NB4 (cell line): ENCODE measurements around the gene FAM50B.
A peak's percentile ranks its signal among the peaks of the same experiment; 100 is the strongest.

Source experiments
- DNase-seq: peaks from one replicate; pipeline ENCODE4 v3.0.0; 2010; ENCODE audit warnings: low read depth
- H3K4me3 ChIP-seq: one replicate; pipeline ENCODE4 v1.5.1; 2011; ENCODE audit warnings: mild to moderate bottlenecking, low read depth, low read length, moderate library complexity
- CTCF ChIP-seq: IDR thresholded peaks from one replicate; pipeline ENCODE4 v1.5.1; 2012; ENCODE audit warnings: low read depth, low read length
- MYC ChIP-seq: IDR thresholded peaks from 2 replicates; pipeline ENCODE4 v1.6.1; 2011; ENCODE audit warnings: low read depth, low read length
- POLR2A ChIP-seq: IDR thresholded peaks from 2 replicates; pipeline ENCODE4 v1.6.1; 2011; ENCODE audit warnings: mild to moderate bottlenecking; ENCODE audit not compliant: insufficient read length; ENCODE audit errors: extremely low read depth
- TF ChIP-seq, protein P1 (sequence below): IDR thresholded peaks from 2 replicates; pipeline ENCODE4 v1.6.1; 2011; ENCODE audit warnings: low read depth, low read length

The FAM50B gene

GRCh38 chr6:3841711-3842565 lies 7.2 kb upstream of the FAM50B start:
- DNase-seq: no peak
- H3K4me3 ChIP-seq: no peak overlapping the region
- no peak for TF ChIP-seq MYC
- TF ChIP-seq, protein P1, sequence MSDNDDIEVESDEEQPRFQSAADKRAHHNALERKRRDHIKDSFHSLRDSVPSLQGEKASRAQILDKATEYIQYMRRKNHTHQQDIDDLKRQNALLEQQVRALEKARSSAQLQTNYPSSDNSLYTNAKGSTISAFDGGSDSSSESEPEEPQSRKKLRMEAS: no peak
- TF ChIP-seq CTCF: no peak
- no peak for TF ChIP-seq POLR2A

GRCh38 chr6:3843379-3844096 lies 5.6 kb upstream of the FAM50B start:
- TF ChIP-seq, protein P1: no peak
- TF ChIP-seq CTCF (no peak), MYC (no peak), POLR2A (no peak)
- peak; percentile 57 for DNase-seq
- H3K4me3 ChIP-seq: no peak overlapping the region

DNA sequence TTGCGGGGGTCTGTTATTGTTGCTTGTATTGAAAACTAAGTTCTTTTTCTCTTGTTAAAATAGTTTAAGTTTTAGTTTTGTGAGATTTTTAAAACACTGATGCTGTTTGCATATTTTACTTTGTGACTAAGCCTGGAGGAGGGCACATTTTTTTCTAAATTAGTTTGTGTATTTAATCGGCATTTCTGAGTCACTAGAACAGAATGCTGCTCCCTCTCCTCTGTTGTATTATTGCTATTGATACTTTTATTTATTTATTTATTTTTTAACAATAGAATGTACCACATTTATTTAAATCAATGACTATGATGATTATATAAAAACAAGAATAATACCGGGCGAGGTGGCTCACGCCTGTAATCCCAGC lies 5.1 kb upstream of the FAM50B start:
- DNase-seq: no peak

GRCh38 chr6:3847521-3847920 lies 1.7 kb upstream of the FAM50B start:
- no peak for DNase-seq
- no peak for TF ChIP-seq MYC
- no peak for TF ChIP-seq CTCF
- TF ChIP-seq, protein P1: no peak
- no peak for TF ChIP-seq POLR2A
- H3K4me3 ChIP-seq: no peak overlapping the region

More for the DNA sequence above, 5.1 kb upstream of the FAM50B start:
- no peak overlapping the region for H3K4me3 ChIP-seq
- TF ChIP-seq POLR2A: no peak
- no peak for TF ChIP-seq MYC
- TF ChIP-seq, protein P1: no peak
- no peak for TF ChIP-seq CTCF

GRCh38 chr6:3848380-3848779 lies 793 bp upstream of the FAM50B start:
- peak; percentile 89 for DNase-seq
- peak overlapping the region; percentile 49 for H3K4me3 ChIP-seq
- TF ChIP-seq CTCF (no peak), POLR2A (no peak), MYC (no peak)
- TF ChIP-seq, protein P1: no peak
